IPS DF 4.7 (cell line): ENCODE results near the gene CLEC16A.

Experiments used
- DNase-seq: peaks from one replicate; pipeline ENCODE4 v3.0.0-alpha.2; 2013; ENCODE audit warnings: low spot score; ENCODE audit errors: extremely low read depth

The CLEC16A gene

DNA sequence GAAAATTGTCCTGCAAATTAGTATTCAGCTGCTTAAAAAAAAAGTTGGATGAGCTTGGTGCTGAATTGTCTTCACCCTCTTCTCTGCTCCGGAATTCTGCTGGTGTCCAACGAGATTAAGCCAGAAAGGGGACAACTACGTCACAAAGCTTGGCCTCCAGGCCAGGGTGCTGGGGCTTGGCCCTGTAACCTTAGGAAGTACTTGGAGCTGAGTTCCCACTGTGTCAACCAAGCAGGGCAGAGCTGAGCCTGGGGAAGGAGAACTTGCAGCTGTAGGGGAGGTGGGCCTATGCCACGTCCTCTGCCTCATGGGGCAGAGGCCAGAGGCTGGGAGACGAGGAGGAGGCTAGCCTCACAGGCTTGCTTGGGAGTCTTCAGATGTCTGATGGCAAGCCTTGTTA, 71.2 kb downstream of the CLEC16A start:
- DNase-seq: no peak

DNA sequence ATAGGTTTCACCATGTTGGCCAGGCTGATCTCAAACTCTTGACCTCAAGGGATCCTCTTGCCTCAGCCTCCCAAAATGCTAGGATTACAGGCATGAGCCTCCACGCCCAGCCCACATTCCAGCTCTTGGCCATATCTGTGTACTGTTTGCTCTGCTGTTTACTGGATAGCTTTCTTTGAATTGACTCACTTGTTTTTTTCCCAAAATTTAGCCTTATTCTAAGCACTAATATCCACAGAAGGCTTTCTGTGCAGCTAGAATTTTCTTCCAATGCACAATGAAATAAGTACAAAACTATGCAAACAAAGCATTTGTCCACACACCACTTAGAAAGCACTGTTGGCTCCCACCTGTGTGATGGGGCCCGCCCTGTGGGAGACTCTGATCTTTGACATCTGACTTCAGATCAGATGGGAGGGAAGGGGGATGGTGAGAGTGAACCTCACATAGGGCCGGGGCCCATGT, 72.2 kb downstream of the CLEC16A start:
- DNase-seq: no peak

DNA sequence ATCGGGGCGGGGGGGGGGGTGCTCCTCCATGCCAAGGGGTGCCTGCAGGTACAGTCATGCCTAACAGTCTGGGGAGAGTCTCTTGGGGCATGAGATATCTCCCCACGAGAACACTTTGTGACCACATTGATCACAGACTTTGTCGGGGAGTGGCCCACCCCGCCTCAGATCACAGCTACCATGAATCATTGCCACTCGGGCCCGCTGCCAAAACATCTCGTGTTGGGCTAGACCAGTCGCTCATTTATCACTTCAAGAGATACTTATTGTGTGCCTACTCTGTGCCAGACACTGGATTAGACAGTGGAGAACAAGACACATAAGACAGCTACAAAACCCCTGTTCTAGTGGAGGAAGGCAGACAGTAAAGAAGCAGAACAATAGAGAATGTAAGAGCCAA, 72.6 kb downstream of the CLEC16A start:
- no peak for DNase-seq

DNA sequence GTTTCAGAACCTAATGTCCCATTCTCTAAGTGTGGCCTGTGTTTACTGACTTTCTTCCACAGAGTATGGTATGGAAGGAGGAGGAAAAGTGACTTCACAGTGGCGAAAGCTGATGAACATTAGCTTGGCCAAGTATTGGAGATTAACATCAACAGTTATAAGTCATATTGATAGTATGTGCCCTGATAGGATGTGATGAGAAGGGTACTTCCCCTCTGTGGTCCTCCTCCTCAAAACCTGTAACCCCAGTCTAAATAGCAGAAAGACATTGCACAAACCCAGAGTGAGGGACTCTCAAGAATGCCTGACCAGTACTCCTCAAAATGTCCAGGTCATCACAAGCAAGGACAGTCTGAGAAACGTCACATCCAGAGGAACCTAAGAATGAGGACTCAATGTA, 73.1 kb downstream of the CLEC16A start:
- no peak for DNase-seq

DNA sequence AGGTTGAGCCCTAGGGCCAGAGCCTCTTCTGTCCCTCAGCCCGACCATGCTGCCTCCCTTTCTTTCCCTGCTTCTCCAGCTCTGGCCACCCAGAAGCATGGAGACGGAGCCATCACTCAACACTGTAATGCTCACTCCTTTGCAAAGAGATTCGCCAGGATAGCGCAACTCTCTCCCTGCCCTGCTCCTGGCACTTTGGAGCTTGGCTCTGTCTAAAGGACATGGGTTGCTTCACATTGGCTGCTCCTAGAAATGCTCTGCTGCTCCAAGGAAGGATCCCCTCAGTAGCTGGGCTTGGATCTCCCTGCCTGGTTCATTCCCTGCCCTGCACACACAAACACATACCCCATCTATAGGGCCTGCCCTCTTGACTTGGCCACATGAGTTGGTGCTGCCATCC, 76.0 kb downstream of the CLEC16A start:
- no peak for DNase-seq

DNA sequence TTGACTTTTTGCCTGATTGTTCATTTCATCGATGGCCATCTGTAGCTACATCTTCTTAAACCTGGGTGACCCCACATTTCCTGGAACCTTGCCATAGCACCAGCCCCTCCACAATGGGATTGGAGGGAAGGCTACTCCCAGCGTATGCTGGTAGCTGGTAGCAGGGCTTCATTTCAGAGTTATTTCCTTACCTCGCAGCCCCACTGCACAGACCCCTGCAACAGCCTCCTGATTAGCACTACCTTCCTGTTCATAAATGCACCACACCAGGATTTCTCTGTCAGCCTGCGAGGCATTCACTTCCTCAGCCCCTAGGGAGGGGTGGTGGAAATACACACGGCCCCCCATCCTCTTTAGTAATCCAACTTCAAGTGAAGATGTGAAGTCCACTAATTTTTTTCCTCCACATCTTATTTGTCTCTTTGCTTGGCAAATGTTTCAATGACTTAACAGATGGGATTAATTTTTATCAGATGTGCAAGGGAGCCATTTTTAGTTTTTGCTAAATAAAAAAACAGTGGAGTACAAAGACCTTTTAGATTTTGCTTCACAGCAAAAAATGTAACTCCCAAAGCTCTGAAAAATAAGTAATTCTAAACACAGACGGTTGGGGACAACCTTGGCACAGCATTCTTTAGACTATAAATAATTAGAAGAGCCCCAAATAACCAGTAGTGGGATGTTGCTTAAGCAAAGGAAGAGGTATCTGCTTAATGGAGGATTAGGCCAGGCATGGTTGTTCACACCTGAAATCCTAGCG, 76.6 kb downstream of the CLEC16A start:
- DNase-seq: no peak

DNA sequence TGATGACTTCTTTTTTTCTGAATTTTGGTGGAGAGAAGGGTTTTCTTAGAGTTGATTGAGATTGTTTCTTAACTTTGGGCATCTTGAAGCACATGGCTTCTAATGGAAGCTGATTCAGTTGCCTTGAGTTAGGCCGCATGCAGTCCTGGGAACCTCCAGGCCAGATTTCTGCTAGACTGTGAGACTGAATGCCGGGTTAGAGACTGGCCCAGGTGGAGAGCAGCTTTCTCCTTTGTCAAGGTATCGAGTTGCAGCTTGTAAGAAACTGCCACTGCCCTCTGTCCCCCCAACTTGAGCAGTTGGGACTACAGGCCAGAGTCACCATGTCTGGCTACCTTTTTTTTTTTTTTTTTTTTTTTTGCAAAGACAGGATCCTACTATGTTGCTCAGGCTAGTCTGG, 77.6 kb downstream of the CLEC16A start:
- DNase-seq: no peak

DNA sequence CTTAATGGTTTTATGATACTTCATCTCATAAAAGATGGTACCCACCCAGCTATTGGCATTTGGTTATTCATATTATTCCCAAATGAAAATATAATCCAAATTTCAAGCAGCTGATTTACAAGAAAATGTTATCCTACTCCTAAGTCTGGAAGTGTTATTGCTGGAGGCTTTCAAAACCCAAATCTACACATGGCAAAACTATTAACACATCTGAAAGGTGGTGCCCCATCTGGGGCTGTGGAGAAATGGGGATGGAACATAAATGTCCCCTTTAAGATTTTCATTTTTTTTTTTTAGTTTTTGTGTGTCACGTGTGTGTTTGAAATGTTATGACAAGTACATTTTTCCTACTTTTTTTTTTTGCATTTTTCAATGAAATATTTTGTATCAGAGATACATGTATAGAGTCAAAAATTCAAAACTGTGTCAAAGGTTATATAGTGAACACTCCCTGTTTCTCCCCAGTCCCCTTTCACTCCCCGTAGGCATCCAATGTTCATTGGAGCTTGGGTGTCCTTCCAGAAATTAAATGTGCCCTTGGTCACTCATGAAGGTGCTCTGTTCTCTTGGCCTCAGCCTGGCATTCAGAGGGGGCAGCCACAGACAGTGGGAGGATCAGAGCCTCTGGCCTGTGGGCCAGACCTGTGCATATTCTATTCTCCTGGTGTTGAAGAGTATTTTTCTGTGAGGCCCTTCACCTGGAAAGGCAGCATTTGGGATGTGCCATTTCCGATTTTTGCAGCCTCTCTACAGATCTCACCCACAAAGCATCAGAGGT, 79.1 kb downstream of the CLEC16A start:
- DNase-seq: no peak

DNA sequence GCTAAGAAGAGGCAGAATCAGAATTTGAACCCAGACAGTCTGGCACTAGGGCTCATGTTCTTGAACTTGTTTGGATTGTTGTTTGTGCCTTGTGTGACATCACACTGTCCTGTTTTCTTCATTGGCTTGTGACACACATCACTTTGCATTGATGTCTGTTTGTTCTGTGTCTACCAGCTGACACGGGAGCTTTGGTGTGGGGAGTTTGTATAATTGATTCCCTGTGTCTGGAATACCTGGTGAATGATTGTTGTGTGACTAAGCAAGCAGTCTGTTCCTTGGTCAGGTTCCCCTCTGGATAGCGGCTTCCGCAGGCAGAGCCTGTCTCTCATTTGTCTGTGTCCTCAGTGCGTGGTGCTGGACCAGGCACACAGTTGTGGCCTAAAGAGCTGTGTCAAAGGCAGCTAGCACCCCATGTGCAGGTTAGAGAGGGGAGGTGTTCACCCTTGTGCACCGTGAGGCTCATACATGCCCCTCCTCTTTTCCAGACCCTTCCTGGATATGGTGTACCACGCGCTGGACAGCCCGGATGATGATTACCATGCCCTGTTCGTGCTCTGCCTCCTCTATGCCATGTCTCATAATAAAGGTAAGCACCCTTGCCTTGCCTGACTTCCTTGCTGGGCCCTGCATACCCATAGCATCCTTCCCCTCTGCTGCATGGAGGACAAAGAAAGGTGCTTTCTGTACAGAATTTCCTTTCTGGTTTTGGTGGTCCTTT, 80.1 kb downstream of the CLEC16A start:
- no peak for DNase-seq

DNA sequence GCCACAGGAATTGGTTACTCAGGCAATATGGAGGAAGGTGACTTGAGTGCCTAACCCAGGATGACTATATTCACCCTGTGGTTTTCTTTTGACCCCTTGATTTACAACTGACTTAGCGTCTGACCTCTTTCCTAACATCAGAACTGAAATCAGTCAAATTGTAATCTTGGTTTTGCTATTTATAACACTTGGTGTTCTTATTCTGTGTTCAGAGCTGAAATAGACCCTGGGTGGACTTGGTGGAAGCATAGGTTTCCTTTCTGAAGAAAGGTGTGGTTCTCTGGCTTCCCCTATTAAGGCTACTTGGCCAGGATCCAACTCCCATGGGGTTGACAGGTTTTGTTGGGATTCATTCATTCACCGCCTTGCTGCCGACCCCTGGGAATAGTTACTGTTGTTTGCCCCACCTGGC, 80.8 kb downstream of the CLEC16A start:
- DNase-seq: no peak

DNA sequence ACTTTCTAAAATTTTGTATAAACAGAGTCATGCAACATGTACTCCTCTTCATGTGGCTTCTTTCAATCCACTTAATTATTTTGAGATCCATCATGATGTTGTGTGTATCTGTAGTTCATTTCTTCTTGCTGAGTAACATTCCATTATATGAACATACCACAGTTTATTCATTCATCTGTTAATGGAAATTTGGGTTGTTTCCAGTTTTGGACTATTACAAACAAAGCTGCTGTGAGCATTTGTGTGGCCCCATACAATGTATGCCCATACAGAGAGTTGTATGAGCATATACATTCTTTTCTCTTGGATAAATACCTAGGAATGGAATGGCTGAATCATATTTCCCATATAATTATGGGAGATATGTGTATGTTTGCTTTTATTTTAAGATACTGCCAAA, 85.6 kb downstream of the CLEC16A start:
- no peak for DNase-seq

DNA sequence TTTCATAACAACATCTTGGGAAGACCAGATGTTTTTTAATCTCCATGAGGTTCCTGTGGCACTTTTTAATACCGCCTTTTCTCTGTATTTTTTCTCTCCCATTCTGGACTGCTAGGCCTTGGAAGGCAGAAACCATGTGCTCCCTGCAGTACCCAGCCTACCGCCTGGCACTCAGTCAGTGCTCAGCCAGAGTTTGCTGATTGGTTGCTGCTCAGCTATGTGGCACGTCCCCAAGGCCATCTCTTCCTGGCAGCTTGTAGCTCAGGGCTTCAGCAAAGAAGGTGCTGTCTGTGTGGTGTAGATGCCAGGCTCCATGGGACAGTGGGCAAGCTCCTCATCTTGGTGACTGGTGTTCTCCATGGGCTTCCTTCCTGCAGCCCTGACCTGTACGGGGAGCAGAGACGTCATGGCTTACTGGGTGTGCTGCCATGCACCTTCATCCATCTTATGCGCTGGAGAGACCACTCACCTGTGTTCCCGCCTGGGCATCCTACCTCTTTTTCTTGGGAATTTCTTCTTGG, 86.7 kb downstream of the CLEC16A start:
- no peak for DNase-seq

DNA sequence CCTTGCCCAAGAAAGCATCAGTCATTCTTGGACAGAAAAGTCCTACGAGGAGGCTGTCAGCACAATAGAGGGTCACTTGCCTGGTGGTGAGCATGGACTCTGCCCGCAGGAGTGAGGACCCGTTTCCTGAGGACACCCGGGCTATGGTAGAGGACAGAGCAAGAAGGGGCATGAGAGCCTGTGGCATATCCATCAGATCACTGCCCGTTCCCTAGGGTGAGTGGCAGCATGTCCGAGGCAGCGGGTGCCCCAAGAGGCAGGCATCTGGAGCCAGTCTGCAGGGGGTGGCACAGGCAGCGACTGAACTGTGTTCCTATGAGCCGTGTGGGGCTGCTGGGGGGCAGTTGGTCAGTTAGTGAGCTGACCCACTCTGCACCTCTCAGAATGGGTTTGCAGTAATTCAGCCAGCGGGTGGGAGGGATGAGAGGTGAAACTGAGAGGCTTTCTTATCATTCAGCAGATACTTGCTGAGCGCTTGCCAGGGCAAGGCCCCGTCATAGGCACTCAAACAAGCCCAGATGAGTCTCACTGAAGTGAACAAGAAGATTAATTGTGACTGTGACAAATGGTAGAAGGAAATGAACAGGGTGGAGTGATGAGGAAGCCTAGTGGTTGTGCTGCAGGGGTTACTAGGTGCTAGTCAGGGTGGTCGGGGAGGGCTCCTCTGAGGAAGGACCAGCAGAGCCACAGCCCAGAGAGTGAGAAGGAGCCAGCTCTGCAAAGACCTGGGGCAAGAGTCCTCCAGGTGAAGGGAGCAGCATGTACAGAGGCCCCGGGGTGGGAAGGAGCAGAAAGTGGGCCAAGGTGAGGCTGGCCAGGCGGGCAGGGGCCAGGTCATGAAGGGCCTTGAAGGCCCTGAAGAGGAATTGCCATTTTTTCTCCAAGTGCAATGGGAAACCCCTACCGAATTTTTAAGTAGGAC, 87.9 kb downstream of the CLEC16A start:
- DNase-seq: no peak

DNA sequence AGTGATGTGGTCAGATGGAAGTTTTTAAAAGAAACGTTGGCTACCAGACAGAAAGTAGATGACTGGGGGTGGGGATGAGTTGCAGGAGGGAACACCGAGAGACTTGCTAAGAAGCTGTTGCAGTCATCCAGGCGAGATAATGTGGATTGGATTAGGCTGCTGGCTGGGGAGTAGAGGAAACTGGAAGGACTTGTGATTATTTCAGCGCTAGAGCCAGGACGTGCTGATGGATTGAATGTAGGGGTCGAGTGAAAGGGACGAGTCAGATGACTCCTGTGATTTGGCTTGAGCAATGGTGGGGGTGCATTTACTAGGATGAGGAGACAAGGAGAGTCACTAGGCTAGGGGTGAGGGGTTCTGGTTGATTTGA, 88.5 kb downstream of the CLEC16A start:
- no peak for DNase-seq

DNA sequence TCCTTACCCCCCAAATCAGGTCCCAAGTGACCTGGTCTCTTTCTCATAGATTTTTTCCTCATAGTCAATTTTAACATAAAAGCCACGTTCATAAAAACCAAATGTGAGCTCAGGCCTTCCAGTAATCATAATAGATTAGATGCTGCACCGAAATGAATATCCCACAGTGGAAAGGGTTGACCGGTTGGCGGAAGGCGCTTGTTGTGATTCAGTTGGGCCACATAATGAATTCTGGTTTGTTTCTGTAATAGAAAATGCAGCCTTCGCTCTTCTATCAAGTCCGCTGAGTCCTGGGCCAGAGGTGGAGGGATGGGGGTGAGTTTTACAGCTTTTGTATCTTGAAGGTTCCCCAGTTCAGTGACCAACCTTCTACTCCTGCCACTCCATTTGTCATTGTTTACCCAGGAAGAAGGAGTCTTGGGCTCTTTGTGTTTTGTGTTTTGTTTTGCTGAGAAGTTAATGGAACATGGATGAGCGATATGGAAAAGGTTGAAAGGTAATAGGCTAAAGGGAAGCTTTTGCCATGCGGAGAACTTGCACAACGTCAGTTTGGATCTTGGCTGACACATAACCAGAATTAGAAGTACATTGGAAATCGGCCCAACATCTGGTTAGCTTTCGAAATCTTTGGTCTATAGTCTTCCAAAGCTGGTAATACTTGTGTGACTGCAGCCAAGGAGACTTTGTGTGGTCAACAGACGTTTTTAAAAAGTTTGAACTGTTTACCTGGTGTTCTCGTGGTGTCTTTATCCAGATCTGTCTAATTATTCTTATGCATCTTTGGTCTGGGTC, 89.5 kb downstream of the CLEC16A start:
- DNase-seq: no peak

DNA sequence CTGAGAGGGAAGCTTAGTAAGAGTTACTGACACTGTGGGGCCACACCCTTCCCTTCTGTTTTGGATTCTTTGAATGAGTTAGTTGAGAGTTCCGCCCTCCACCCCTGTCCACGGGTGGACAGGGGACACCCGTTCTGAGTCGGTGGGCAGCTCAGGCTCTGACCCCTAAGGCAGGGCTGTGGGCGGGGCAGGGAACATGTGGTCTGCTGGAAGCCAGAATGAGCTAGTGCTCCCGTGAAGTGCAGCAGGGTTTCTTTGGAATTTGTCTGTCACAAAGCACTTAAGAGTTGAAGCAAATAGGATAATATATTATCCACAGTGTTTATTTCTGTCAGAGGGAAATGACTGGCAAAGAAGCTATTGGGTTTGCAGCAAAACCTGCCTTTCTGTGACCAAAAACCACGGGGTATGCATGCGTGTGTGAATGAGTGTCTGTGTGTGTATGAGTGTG, 90.1 kb downstream of the CLEC16A start:
- DNase-seq: no peak

DNA sequence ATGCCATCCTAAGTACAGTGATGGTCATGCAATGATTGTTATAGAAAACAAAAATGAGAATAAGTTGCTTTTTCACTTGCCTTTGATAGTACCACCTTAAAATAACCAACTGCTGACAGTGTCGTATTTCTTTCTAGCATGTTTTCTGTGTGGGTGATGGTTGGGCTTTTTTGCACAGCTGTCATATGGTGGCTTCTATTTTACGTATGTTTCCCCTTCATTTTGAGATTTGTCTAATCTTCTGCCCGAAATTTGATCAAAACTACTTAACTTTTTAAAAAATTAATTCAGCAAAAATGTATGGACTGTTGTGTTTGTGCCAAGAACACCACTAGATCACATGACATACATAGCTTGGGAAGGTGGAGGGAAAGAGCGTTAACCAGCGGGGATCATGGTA, 90.7 kb downstream of the CLEC16A start:
- no peak for DNase-seq

DNA sequence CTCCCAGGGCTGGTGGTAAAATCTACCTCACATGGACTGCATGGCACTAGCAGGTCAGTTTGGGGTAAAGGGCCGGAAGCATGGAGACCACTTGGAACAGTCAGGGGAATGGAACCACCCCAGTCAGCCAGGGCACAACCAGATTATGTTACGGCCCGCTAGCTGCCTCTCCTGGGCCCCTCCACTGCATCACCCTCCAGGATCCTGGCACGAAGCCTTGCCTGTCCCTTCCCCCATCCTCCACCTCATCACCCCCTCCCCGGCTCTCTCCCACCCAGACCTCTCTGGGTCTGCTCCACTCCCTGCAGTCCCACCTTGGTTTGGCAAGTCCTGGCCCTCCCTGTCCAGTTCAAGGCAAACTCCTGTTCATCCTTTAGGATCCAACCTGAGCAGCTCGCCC, 91.7 kb downstream of the CLEC16A start:
- DNase-seq: no peak

DNA sequence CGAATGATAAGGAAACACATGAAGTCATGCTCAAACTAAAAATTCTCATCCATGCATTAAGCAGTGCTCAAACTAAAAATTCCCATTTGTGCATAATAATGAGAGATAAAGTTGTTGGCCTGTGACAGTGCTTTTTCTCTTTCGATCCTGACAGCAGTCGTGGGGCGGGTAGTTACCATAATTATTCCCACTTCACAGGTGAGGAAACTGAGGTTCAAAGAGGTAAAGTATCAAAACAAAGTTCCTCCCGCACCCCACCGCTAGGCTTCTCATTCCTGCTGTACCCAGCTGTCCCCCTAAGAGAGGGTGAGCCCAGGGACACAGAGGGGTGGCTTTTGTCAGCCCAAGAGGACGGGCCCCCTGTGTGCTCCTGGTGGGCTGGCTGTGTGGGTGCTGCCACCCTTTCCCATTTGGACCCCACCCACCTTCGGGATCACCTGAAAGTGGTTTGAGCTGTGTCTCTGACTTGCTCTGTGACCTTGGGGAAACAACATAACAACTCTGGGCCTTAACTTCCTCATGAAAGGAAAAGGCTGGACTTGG, 92.6 kb downstream of the CLEC16A start:
- no peak for DNase-seq

DNA sequence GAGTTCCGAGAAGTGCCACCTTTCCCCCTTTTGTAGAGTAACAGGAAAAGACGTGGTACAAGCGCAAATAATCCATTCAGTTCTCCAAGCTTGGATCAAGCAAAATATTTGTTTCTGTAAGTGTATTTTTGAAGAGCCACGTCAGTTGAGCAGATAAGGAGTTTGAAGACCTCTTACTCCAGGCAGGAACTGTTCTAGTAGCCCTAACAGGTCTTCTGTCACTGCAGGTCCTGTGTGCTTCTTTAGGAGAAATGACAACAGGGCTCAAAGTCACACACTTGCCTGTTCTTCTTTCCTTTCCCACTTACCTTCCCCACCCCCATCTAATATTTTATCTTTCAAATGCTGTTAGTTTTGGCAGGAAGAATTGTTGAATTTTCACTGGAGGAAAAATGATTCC, 93.9 kb downstream of the CLEC16A start:
- no peak for DNase-seq
